KMS-11 (cell line): Measurements from ENCODE around the gene CRMP1.

ENCODE experiments used
- H2AFZ ChIP-seq: fragments of 200-600 bp; sonication (generic); 2 replicates; pipeline ENCODE4 v1.6.1; 2016; ENCODE audit warnings: antibody characterized with exemption, mixed run types, low read depth
- H3K27ac ChIP-seq: fragments of 200-600 bp; sonication (generic); 2 replicates; pipeline ENCODE4 v1.6.1; 2016; ENCODE audit warnings: mild to moderate bottlenecking, mixed run types
- H3K27me3 ChIP-seq: fragments of 200-600 bp; sonication (generic); 2 replicates; pipeline ENCODE4 v1.6.1; 2017; ENCODE audit warnings: mild to moderate bottlenecking, low read depth, mixed run types, moderate library complexity; ENCODE audit not compliant: insufficient read depth
- H3K36me3 ChIP-seq: fragments of 200-600 bp; sonication (generic); 2 replicates; pipeline ENCODE4 v1.6.1; 2017; ENCODE audit warnings: mild to moderate bottlenecking, mixed run types; ENCODE audit not compliant: insufficient read depth
- H3K4me1 ChIP-seq: fragments of 200-600 bp; sonication (generic); 2 replicates; pipeline ENCODE4 v1.6.1; 2016; ENCODE audit warnings: mild to moderate bottlenecking, low read depth, mixed run types; ENCODE audit not compliant: poor library complexity, severe bottlenecking
- H3K4me2 ChIP-seq: fragments of 200-600 bp; sonication (generic); 2 replicates; pipeline ENCODE4 v1.7.0; 2016; ENCODE audit warnings: mild to moderate bottlenecking, mixed run types
- H3K4me3 ChIP-seq: fragments of 200-600 bp; sonication (generic); IDR thresholded peaks from 2 replicates; pipeline ENCODE4 v1.6.1; 2017; ENCODE audit warnings: low read depth, low read length, mixed read lengths; ENCODE audit not compliant: insufficient read depth
- H3K79me2 ChIP-seq: fragments of 200-600 bp; sonication (generic); 2 replicates; pipeline ENCODE4 v1.6.1; 2016; ENCODE audit warnings: low read depth, mixed run types; ENCODE audit not compliant: insufficient read depth
- H3K9ac ChIP-seq: fragments of 200-600 bp; sonication (generic); 2 replicates; pipeline ENCODE4 v1.6.1; 2016; ENCODE audit warnings: mild to moderate bottlenecking, mixed run types
- H4K20me1 ChIP-seq: fragments of 200-600 bp; sonication (generic); 2 replicates; pipeline ENCODE4 v1.6.1; 2016; ENCODE audit warnings: mild to moderate bottlenecking, mixed run types; ENCODE audit not compliant: insufficient read depth
- CTCF ChIP-seq: fragments of 200-600 bp; sonication (generic); conservative IDR thresholded peaks from 2 replicates; pipeline ENCODE4 v1.6.1; 2017; ENCODE audit warnings: low read depth, mild to moderate bottlenecking, antibody characterized with exemption, low read length, moderate library complexity, mixed read lengths

The CRMP1 gene

DNA sequence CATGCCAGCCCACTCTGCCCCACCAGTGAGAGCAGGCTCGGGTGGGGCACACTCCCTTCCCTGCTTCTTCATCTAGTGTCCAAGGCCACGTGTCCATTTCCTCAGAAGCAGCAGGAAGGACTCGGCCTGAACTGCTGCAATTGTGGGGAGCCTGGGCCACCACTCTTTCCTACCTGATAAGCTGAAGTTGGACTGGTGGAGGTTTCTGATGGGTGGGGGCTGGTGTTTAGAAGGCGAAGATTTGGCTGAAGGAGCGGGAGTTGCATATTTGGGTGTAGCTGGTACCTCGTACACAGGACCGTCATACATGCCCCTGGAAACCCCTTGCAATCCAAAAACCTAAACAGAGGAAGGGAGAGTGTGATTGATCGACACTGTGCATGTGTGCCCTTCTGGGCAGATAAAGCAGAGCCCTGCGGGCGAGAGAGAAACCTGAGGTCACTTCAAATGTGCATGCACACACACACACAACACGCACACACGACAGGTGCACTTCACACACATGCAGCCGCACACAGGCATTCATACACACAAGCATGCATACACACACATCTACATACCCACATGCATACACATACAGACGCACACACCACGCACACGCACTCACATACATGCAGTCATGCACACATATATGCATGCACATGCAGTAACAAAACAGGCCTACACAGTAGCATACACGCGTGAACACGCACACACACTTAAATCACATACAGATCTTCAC lies 67.4 kb downstream of the CRMP1 start:
- Histone ChIP-seq H3K36me3 (no peaks in the 10 kb centered on the region), H3K79me2 (no peaks in the 10 kb centered on the region), H3K9ac (no peak overlapping the region), H3K4me3 (no peak overlapping the region), H3K4me2 (no peak overlapping the region), H3K27ac (no peak overlapping the region), H4K20me1 (no peaks in the 10 kb centered on the region), H3K4me1 (peaks cover 20% of the 10 kb centered on the region), H3K27me3 (no peaks in the 10 kb centered on the region), H2AFZ (no peak overlapping the region)
- no peak for TF ChIP-seq CTCF

GRCh38 chr4:5824635-5825034 lies 68.3 kb downstream of the CRMP1 start:
- Histone ChIP-seq H3K4me2 (no peak overlapping the region), H4K20me1 (no peaks in the 10 kb centered on the region), H3K27ac (no peak overlapping the region), H3K27me3 (no peaks in the 10 kb centered on the region), H3K9ac (no peak overlapping the region), H3K36me3 (no peaks in the 10 kb centered on the region), H3K79me2 (no peaks in the 10 kb centered on the region), H3K4me3 (no peak overlapping the region), H3K4me1 (peaks cover 20% of the 10 kb centered on the region), H2AFZ (no peak overlapping the region)
- TF ChIP-seq CTCF = peak; percentile 58

DNA sequence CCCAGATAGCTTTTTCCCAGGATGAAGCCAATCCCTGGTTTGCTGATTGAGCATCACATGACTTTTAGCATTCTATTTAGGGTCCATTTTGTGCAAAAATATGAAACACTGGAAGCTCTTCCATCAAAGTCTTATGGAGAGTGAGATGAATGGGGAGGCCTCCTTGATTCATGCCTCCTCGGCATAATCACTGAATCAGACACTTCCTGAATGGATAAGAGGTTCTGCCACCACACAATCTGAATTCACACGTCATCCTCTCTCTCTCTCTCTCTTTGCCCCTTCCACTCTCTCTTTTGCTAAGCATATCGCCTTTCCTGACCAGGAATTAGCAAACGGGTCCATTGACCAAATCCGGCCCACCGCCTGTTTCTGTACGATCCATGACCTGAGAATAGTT lies 68.7 kb downstream of the CRMP1 start:
- Histone ChIP-seq H3K4me2 (peak overlapping the region; percentile 14; the same call in 1 of the 2 replicates), H3K27ac (no peak overlapping the region; the same call in 1 of the 2 replicates)

GRCh38 chr4:5823542-5824211 lies 69.2 kb downstream of the CRMP1 start:
- H3K4me1 ChIP-seq = peaks cover 20% of the 10 kb centered on the region
- TF ChIP-seq CTCF = no peak
- no peaks in the 10 kb centered on the region for H4K20me1 ChIP-seq
- H3K4me2 ChIP-seq = peak overlapping the region; percentile 14; the same call in 1 of the 2 replicates
- H3K36me3 ChIP-seq = no peaks in the 10 kb centered on the region
- no peak overlapping the region; the same call in 1 of the 2 replicates for H3K27ac ChIP-seq
- no peak overlapping the region for H3K9ac ChIP-seq
- no peak overlapping the region for H2AFZ ChIP-seq
- no peaks in the 10 kb centered on the region for H3K79me2 ChIP-seq
- no peak overlapping the region for H3K4me3 ChIP-seq
- no peaks in the 10 kb centered on the region for H3K27me3 ChIP-seq

More for the DNA sequence above, 68.7 kb downstream of the CRMP1 start:
- no peaks in the 10 kb centered on the region for H3K79me2 ChIP-seq
- no peak overlapping the region for H3K9ac ChIP-seq
- no peak overlapping the region for H2AFZ ChIP-seq
- no peaks in the 10 kb centered on the region for H3K27me3 ChIP-seq
- no peaks in the 10 kb centered on the region for H4K20me1 ChIP-seq
- peaks cover 20% of the 10 kb centered on the region for H3K4me1 ChIP-seq
- no peak overlapping the region for H3K4me3 ChIP-seq
- no peak for TF ChIP-seq CTCF
- H3K36me3 ChIP-seq = no peaks in the 10 kb centered on the region
